Measurements from ENCODE around the gene PRKX.
"Not testable (repeated sequence)": the region's sequence is repeated elsewhere in the genome, so short reads cannot be mapped to it uniquely, and the experiment has no call there.

PRKX gene

GRCh38 chrX:3711331-3711917, 2.0 kb downstream of the PRKX start:
- peak in 1 of 51 donors; percentile 0 for DNase-seq

DNA sequence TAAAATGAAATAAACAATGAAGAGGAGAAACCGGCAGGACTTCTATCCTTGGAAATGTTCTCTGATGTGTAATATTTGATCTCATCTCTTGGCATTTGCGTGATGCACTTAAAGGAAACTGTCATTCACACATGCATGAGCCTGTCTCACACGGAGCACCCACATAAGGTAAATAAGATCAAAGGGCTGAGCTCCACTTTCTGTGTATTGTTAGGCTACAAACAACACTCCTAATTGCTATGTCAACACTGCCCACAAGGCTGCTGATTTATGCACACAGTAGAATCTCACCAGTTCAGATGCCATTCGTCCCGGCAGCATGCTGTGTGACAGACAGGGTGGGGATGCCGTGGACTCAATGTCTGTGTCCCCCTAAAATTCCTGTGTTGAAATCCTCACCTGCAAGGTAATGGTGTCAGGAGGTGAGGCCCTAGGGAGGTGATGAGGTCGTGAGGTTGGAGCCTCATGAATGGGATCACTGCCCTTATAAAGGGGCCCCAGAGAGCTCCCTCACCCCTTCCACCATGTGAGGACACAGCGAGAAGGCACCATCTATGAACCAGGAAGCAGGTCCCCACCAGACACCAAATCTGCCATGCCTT, 5.7 kb downstream of the PRKX start:
- DNase-seq: not testable (repeated sequence)

- no peak for DNase-seq
Measured at GRCh38 chrX:3706481-3706880, 7.0 kb downstream of the PRKX start.

- not testable (repeated sequence) for DNase-seq
Measured at GRCh38 chrX:3703251-3703650, 10.2 kb downstream of the PRKX start.

DNA sequence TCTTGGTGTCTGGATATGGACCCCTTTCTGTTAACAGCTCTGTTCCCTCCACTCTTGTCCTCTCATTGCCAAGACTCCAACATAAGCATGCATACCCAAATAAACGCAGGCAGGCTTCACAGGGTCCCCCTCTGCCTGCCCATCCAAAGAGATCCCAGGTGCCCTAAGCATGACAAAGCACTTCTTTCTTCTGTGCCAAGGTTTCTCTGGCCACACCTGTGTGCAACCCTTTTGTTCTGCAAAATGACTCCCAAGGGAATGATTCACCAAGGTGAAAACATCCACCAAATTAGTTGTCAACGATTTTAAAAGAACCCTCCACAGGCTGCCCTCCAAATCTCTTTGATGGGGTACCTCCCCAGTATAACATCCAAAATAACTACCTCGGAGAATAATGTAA, 11.4 kb downstream of the PRKX start:
- DNase-seq: not testable (repeated sequence)

GRCh38 chrX:3701445-3701928, 12.0 kb downstream of the PRKX start:
- not testable (repeated sequence) for DNase-seq

DNA sequence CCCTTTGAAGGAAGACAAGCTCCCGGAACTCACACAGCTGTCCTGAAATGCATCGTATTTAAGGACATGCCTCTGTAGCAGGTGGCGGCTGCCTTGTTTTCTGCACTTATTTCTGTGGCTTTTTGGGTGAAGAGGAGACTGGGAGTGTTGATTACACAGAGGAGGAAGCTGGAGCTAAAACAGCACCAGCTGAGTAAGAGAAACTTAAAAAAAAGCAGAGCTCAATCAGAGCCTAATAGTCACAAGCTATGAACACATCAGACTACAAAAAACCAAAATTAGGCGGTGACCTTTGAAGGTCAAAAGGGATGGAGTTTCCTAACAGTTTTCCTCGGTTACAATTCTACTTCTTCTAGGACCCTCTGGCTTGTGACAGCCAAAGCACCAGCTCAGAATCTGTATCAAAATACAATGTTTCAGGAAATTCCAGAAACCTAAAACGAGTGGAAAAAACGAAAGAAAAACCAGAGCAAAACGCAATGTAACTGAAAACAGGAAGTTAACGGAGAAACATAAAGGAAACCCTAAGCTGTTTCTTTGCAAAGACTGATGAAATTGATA, 13.5 kb downstream of the PRKX start:
- peak in 4 of 51 donors; percentile 0 to 22 (median 0) for DNase-seq

GRCh38 chrX:3697701-3698279, 15.7 kb downstream of the PRKX start:
- DNase-seq: peak in 43 of 51 donors; percentile 0 to 77 (median 34)

DNA sequence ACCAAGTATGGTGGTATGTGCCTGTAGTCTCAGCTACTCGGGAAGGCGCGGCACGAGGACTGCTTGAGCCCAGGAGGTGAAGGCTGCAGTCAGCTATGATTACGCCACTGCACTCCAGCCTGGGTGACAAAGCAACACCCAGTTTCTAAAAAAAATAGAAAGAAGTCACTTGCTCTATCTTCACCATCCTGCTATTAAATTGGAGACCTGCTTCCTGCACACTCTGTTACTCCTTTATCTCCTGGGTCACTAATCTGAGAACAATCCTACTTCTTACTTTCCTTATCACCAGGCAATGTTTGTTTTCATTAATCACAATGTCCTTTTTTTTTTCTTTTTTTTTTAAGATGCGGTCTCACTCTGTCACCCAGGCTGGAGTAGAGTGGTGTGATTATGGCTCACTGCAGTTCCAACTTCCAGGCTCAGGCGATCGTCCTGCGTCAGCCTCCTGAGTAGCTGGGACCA, 16.2 kb downstream of the PRKX start:
- DNase-seq: no peak

DNA sequence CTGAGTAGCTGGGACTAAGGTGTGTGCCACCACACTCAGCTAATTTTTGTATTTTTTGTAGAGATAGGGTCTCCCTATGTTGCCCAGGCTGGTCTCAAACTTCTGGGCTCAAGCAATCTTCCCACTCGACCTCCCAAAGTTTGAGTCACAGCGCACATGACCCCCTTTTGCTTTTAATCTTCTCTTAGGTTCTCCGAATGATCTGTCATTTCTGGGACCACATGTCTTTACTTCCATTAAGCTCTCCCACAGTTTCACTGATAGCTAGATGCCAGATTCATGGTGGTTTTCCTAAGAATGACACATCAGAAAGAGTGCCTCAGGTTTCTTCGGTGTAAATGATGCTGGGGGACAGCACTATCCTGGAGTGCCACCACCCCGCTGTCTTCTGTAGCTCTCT, 17.9 kb downstream of the PRKX start:
- no peak for DNase-seq

DNA sequence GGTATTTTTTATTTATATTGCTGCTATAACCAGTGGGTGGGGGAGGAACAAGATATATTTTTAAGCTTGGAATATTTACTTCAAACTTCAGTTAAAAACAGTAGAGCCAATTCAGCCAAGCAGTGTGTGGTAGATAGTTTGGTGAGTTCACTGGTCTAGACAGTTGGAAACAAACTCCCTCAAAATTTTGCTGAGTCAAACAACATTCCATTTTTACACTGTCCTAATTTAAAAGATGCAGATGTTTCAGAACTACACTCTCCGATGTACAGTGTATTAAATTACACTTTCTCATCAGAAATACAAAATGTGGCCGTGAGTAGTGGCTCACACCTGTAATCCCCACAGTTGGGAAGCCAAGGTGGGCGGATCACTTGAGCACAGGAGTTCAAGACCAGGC, 23.3 kb downstream of the PRKX start:
- no peak for DNase-seq

DNA sequence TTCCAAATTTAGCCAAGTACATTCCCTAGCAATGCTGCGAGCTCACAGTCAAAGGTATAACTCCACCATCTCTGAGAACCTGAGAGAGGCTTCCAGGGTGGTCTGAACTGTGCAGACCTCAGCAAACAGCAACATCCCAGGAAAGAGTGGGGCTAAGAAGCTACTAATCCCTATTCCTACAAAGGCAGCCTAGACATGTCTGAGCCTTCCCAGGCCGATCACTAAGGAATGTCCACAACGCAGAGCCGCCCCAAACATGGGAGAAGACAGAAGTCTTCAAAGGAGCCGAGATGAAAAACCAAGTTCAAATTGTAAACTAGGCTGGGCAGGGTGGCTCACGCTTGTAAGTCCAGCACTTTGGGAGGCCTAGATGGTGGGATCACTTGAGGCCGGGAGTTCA, 30.2 kb downstream of the PRKX start:
- not testable (repeated sequence) for DNase-seq

DNA sequence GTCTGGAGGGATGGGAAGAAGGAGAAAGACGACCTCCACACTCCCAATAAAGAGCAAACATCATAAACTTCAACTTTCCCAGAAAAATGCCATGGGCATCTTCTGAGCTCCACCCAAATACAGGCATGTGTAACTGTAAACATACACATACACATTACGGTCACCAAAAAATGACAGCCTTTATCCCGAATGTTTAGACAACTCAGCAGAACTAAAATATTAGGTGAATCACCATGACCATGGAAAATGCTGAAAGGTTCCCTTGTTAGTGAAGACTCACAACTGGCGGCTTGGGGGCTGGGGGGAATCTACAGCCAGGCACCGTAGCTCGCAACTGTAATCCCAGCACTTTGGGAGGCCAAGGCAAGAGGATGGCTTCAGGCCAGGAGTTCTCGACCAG, 33.0 kb downstream of the PRKX start:
- DNase-seq: no peak

DNA sequence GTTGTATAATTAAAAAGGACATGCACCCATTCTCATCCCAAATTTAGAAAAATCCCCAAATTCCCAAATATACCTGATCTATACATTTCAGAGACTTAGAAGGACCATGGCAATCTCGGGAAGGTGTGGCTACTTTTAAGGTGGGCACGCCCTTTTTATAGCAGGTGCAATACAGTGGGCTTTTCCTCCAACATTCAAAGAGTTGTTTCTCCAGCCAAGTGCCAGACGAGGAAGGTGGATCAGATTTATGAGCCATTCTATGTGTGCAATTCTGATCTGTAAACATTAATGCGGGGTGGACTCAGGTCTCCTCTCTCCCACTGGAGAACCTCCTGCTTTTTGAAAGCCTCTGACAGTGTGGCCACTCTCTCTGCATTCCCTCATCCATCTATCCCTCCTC, 33.8 kb downstream of the PRKX start:
- no peak for DNase-seq

DNA sequence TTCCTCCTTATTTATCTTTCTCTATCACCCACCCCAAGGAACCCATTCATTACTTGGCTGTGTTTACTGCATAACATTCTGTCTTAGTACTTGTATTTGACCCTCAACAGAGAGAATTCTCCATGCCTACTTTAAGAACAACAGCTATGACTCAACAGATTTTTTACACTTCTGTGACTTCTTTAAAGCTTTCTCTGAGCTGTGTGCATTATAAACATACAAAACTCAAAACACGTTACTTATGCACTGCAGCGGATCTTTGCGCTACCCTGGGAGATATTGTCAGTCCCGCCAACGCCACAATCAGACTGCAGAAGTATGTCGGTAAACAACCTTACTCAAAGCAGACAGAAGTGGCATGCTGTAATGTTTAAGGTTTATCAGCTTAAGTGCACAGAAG, 35.1 kb downstream of the PRKX start:
- DNase-seq: no peak

GRCh38 chrX:3674881-3675280, 38.6 kb downstream of the PRKX start:
- no peak for DNase-seq

GRCh38 chrX:3669841-3670475, 43.5 kb downstream of the PRKX start:
- no peak for DNase-seq

DNA sequence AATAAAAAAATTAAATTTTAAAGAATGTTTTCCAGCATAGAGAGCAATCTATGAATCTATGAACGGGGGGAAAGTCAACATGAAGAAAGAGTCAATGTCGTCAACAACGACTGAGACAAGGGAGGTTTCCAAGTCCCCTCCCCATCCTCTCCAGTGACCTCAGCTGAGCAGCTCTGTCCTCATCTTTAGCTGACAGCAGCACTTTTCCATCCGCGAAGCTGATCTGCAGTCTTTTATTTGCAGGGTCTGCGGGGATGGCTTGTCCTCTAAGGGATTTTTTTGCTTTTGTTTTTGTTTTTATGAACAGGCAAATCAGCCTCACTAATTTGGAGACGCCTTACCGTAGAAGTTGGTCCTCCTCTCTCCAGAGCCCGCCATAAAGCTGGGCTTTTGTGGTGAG, 46.5 kb downstream of the PRKX start:
- no peak for DNase-seq

DNA sequence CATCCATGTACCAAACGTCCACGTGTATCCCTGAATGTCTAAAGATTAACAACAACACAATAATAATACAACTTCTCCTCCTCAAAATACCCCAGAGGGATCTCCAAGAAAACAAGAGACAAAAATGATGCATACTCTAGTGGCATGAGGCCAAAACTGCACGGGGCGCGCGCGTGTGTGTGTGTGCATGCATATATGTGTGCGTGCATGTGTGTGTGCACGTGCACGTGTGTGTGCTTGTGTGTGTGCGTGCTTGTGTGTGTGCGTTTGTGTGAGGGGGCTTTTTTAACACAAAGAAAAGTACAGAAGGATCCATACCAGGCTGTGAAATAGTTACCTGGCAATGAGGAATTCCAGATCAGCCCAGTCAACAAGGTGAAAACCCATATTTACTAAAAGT, 48.5 kb downstream of the PRKX start:
- no peak for DNase-seq

DNA sequence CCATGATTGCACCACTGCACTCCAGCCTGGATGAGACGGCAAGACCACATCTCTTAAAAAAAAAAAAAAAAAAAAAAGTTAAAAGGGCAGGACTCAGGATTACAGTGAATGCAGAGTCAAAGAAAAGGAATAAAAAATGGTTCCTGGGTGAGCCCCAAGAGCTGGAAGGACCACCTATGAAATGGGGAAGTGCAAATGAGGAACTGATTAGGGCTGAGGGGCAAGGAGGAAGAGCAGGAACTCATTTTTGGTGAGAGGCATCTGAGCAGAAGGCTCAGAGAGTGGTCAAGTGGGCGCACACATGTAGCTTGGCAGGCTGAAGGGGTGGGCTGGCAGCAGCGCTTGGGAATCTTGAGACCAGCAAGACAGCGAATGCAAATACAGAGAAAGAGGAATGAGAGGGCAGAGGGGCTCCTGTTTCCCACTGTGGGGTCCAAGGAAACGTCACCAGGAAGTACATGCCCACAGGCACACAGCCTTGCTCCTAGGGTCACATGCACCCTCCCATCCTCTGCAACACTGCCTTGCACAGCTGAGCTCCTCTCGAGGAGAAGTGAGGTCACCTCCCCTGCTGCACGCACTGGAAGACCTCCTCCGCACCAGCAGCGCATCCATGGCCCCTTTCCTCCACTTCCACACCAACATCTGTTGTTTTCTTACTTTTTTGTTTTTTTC, 49.7 kb downstream of the PRKX start:
- DNase-seq: peak in 9 of 51 donors; percentile 0 to 46 (median 1)

- DNase-seq: no peak
Measured at GRCh38 chrX:3659761-3660160, 53.7 kb downstream of the PRKX start.

GRCh38 chrX:3655181-3655580, 58.3 kb downstream of the PRKX start:
- DNase-seq: no peak

Measured in hypothalamus (tissue), 51 donors.